ENCODE results near the gene BABAM2.

DNA sequence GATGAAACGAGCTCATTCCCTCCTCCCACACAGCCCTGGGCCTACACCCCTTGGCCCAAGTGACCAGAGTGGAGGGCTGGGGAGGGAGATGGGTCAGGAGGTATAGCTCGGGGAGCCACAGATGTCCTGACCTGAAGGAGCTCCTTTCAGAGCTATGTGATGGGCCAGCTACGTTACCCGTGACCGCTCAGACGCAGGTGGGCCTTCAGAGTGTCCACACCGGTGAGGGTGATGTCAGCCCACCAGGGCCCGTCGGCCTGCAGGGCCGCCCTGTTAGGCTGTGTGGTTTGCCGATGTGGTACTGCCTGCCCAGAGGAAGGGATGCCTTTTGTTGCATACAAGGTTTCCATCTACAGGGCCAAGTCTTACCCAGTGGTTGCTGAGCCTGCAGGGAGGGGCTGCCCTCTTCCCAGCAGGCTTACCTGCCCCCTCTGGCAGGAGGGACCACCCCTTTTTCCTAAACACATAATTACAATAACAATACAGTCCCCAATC, 460.3 kb downstream of the BABAM2 start:
- TF ChIP-seq, protein P1, sequence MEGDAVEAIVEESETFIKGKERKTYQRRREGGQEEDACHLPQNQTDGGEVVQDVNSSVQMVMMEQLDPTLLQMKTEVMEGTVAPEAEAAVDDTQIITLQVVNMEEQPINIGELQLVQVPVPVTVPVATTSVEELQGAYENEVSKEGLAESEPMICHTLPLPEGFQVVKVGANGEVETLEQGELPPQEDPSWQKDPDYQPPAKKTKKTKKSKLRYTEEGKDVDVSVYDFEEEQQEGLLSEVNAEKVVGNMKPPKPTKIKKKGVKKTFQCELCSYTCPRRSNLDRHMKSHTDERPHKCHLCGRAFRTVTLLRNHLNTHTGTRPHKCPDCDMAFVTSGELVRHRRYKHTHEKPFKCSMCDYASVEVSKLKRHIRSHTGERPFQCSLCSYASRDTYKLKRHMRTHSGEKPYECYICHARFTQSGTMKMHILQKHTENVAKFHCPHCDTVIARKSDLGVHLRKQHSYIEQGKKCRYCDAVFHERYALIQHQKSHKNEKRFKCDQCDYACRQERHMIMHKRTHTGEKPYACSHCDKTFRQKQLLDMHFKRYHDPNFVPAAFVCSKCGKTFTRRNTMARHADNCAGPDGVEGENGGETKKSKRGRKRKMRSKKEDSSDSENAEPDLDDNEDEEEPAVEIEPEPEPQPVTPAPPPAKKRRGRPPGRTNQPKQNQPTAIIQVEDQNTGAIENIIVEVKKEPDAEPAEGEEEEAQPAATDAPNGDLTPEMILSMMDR (IDR thresholded peaks at IDR 0.05), result no peak
- no peak for TF ChIP-seq POLR2AphosphoS5 (IDR thresholded peaks at IDR 0.05)

Data from transverse colon (tissue), 4 donors.